Activated naive CD8-positive, alpha-beta T cell treated with anti-CD3 and anti-CD28 coated beads, Interleukin-2, amount 50 U/mL, for 16 hours (primary cell): ENCODE data around the gene STAC.

Experiments used
- DNase-seq: peaks from one replicate; pipeline ENCODE4 v3.0.0-alpha.2; 2020; ENCODE audit warnings: low read depth, low spot score

Gene STAC

GRCh38 chr3:36595511-36595910 lies 215.2 kb downstream of the STAC start:
- no peak for DNase-seq

DNA sequence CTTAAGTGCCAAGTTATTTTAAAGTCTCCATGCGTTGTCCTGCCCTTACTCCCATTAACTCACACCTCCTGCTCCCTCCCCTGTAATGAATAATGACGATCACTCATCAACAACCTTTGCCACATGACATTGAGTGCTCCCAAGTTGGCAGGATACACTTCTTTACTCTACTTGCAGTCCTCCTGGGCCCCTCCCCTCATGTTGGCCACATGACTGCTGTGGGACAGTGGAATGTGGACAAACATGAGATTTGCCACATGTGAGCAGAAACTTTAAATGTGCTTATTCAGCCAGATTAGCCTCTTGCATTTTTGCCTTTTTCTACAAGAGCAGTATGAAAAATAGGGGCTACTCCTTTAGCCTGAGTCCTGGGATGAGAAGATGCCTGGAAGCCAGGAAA lies 216.1 kb downstream of the STAC start:
- DNase-seq = no peak

- DNase-seq = no peak
Observed at GRCh38 chr3:36597422-36597821, 217.1 kb downstream of the STAC start.
